Embryonic facial prominence (tissue), 1 donor: ENCODE data around the gene PEF1.

Experiments used
- DNase-seq: peaks from one replicate; pipeline ENCODE4 v3.0.0-alpha.2; 2016; ENCODE audit errors: extremely low spot score

Gene PEF1

GRCh38 chr1:31584869-31585735, 59.6 kb downstream of the PEF1 start:
- no peak for DNase-seq

- DNase-seq: no peak
These were observed 60.4 kb downstream of the PEF1 start for GRCh38 chr1:31583995-31584868.

GRCh38 chr1:31583082-31583994, 61.3 kb downstream of the PEF1 start:
- DNase-seq: no peak

GRCh38 chr1:31581821-31582810, 62.6 kb downstream of the PEF1 start:
- no peak for DNase-seq

- no peak for DNase-seq
These were observed 63.6 kb downstream of the PEF1 start for GRCh38 chr1:31580891-31581603.

GRCh38 chr1:31580513-31580870, 64.2 kb downstream of the PEF1 start:
- DNase-seq: no peak
